OCI-LY7 (cell line): Measurements from ENCODE around the gene FBXL3. TPM values are rescaled to one million over a fixed set of nuclear protein-coding genes. Genes with fewer than 3 reads are reported as not detected.

Experiments
- BruUV-seq: library from RNA; stranded (reverse); fragments of 400-500 nt; replicated peaks from 2 replicates; lab custom pipeline; 2021; lab: Mats Ljungman, UMichigan
- CTCF ChIA-PET: fragments of 300-600 bp; sonication (Branson Sonifier 250); formaldehyde crosslinking; loops from one replicate; lab custom pipeline; 2022; ENCODE audit warnings: antibody characterized with exemption; ENCODE audit not compliant: unreplicated experiment; lab: Charles Lee
- POLR2A ChIA-PET: fragments of 300-600 bp; sonication (Branson Sonifier 250); formaldehyde crosslinking; loops from one replicate; lab custom pipeline; 2022; ENCODE audit warnings: antibody characterized with exemption; lab: Charles Lee
- DNase-seq: peaks from one replicate; pipeline ENCODE4 v3.0.0-alpha.2; 2015; ENCODE audit warnings: low spot score
- H2AFZ ChIP-seq: fragments of 200-600 bp; sonication (generic), shearing (Covaris generic); 2 replicates; pipeline ENCODE4 v1.6.1; 2014; ENCODE audit warnings: mild to moderate bottlenecking, antibody characterized with exemption, low read length, moderate library complexity
- H3K27ac ChIP-seq: fragments of 200-600 bp; sonication (generic); 2 replicates; pipeline ENCODE4 v1.5.1; 2014; ENCODE audit warnings: mixed run types, low read depth, mild to moderate bottlenecking, moderate library complexity, low read length, inconsistent platforms; ENCODE audit not compliant: poor library complexity, severe bottlenecking
- H3K36me3 ChIP-seq: fragments of 200-600 bp; sonication (generic); 2 replicates; pipeline ENCODE4 v1.6.1; 2014; ENCODE audit warnings: mild to moderate bottlenecking, antibody characterized with exemption, low read length, moderate library complexity, mixed read lengths; ENCODE audit not compliant: insufficient read depth
- H3K4me1 ChIP-seq: fragments of 200-600 bp; sonication (generic); 2 replicates; pipeline ENCODE4 v1.5.1; 2014; ENCODE audit warnings: mild to moderate bottlenecking, low read length; ENCODE audit not compliant: insufficient read depth, poor library complexity, severe bottlenecking
- H3K4me2 ChIP-seq: fragments of 200-600 bp; sonication (generic); 2 replicates; pipeline ENCODE4 v1.6.1; 2014; ENCODE audit warnings: mild to moderate bottlenecking, low read length
- H3K4me3 ChIP-seq: fragments of 200-600 bp; sonication (generic); 2 replicates; pipeline ENCODE4 v1.5.1; 2014; ENCODE audit warnings: mild to moderate bottlenecking, low read depth, low read length; ENCODE audit not compliant: poor library complexity, severe bottlenecking
- H3K79me2 ChIP-seq: fragments of 200-600 bp; sonication (generic); 2 replicates; pipeline ENCODE4 v1.6.1; 2016; ENCODE audit warnings: low read depth, mild to moderate bottlenecking, low read length, moderate library complexity, mixed read lengths; ENCODE audit not compliant: insufficient read depth
- H3K9me2 ChIP-seq: fragments of 200-600 bp; sonication (generic); 2 replicates; pipeline ENCODE4 v1.6.1; 2016; ENCODE audit warnings: mild to moderate bottlenecking, low read length, mixed read lengths; ENCODE audit not compliant: insufficient read depth
- H3K9me3 ChIP-seq: fragments of 200-600 bp; sonication (generic); 2 replicates; pipeline ENCODE4 v1.6.1; 2014; ENCODE audit warnings: mild to moderate bottlenecking, mixed run types, low read length, mixed read lengths
- H4K20me1 ChIP-seq: fragments of 200-600 bp; sonication (generic); 2 replicates; pipeline ENCODE4 v1.6.1; 2014; ENCODE audit warnings: mild to moderate bottlenecking, antibody characterized with exemption, low read length, moderate library complexity, mixed read lengths; ENCODE audit not compliant: insufficient read depth
- CTCF ChIP-seq: fragments of 200-600 bp; sonication (generic); conservative IDR thresholded peaks from 2 replicates; pipeline ENCODE4 v1.5.1; 2014; ENCODE audit warnings: mild to moderate bottlenecking, antibody characterized with exemption, low read length, moderate library complexity, mixed read lengths
- EZH2phosphoT487 ChIP-seq: fragments of 200-600 bp; sonication (generic); IDR thresholded peaks from 2 replicates; pipeline ENCODE4 v1.6.1; 2018; ENCODE audit warnings: low read depth, borderline replicate concordance, mild to moderate bottlenecking, mixed run types, antibody characterized with exemption, low read length, moderate library complexity, mixed read lengths
- intact Hi-C: fragments of 100-400 bp; cut with micrococcal nuclease; formaldehyde crosslinking; loops from one replicate; pipeline ENCODE4 v1.10.0; 2022; ENCODE audit not compliant: unreplicated experiment
- total RNA-seq, 2 experiments: library from RNA; depleted of rRNA in 1 of 2; stranded (reverse); fragments of >200 nt in 1 of 2; shearing (Covaris generic) in 1 of 2; gene quantifications; 2 replicates each; pipeline ENCODE4 v1.2.3, GENCODE V29; 2014 to 2022

Gene FBXL3
- total RNA-seq, 2 experiments from 2014 or later, result 21.6 to 25.1 TPM

DNA sequence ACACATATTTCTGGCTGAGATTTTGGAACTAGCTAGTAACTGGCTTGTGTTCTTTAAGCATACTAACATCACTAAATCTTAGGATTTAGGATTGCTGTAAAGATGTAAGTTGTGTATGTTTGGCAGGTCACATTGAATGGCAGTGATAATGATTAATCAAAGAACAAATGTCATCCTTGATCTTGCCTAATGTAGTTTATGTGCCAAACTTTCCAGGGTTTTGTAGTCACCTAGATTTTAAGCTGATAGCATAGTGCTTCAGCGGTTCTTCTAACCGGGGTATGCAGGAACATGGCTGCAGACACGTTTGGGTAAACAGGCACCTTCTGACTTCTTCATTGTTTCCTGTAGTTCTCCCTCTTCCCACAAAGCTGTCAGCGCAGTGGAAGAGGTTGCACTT is 25.4 kb downstream of the FBXL3 start:
- H3K4me3 ChIP-seq, result no peak overlapping the region
- intact Hi-C loops, result no loop called here
- CTCF ChIA-PET, result interaction anchor here (0.8 kb wide), 1 partner anchor 9 kb away, joined by 4 read pairs; no protein-coding TSS in a partner anchor

DNA sequence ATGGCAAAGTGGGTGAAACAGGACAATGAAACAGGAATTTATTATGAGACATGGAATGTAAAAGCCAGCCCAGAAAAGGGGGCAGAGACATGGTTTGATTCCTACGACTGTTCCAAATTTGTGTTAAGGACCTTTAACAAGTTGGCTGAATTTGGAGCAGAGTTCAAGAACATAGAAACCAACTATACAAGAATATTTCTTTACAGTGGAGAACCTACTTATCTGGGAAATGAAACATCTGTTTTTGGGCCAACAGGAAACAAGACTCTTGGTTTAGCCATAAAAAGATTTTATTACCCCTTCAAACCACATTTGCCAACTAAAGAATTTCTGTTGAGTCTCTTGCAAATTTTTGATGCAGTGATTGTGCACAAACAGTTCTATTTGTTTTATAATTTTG is 26.5 kb downstream of the FBXL3 start:
- no TSS peak for BruUV-seq
- no peaks in the 10 kb centered on the region for H3K9me2 ChIP-seq
- intact Hi-C loops, result no loop called here
- H3K36me3 ChIP-seq, result peaks cover 75% of the 10 kb centered on the region
- no peak overlapping the region for H3K4me2 ChIP-seq
- CTCF ChIA-PET, result no interaction called here
- no peak overlapping the region for H3K4me3 ChIP-seq
- peaks cover 4% of the 10 kb centered on the region; the same call in 1 of the 2 replicates for H4K20me1 ChIP-seq
- peaks cover 9% of the 10 kb centered on the region for H3K4me1 ChIP-seq
- no peaks in the 10 kb centered on the region for H3K9me3 ChIP-seq
- TF ChIP-seq CTCF (no peak), EZH2phosphoT487 (no peak)
- H3K79me2 ChIP-seq, result 0 out of 2 replicates have a peak, but pooled peaks cover 4% of the 10 kb centered on the region
- no peak overlapping the region for H2AFZ ChIP-seq
- DNase-seq, result no peak
- no peak overlapping the region for H3K27ac ChIP-seq
- POLR2A ChIA-PET, result interaction anchor here (3.1 kb wide), 1 partner anchor 8 kb away, joined by 24 read pairs; the partner anchor contains the start of gene CLN5

More for the DNA sequence above, 25.4 kb downstream of the FBXL3 start:
- Histone ChIP-seq H3K4me2 (no peak overlapping the region), H3K27ac (no peak overlapping the region), H2AFZ (no peak overlapping the region), H3K36me3 (peaks cover 73% of the 10 kb centered on the region), H4K20me1 (peaks cover 6% of the 10 kb centered on the region; the same call in 1 of the 2 replicates), H3K4me1 (peaks cover 9% of the 10 kb centered on the region), H3K79me2 (0 out of 2 replicates have a peak, but pooled peaks cover 4% of the 10 kb centered on the region), H3K9me3 (no peaks in the 10 kb centered on the region), H3K9me2 (no peaks in the 10 kb centered on the region)
- DNase-seq, result no peak
- POLR2A ChIA-PET, result interaction anchor here (0.7 to 3.1 kb wide), 4 partner anchors 9 to 27 kb away, joined by 3 to 24 read pairs (median 5); partner anchors contain the start of gene CLN5
- BruUV-seq, result no TSS peak
- TF ChIP-seq EZH2phosphoT487 (no peak), CTCF (no peak)

DNA sequence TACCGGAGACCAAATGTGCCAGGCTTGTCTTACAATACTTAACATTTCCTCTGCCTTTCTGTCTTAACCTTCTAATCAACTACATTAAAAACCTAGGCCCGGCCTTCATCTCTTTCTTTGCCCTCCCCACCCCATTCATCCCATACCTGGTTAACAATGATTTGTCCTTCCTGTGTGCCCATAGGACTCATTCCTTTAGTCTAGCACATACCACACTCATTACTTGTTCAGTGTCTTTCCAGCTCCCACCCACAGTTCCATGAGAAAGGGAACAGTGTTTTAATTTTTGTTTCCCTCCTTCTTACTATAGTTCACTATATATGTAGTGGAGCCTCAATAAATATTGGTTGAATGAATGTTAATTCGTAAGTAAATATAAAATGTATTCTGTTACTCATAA is 32.7 kb downstream of the FBXL3 start:
- TF ChIP-seq EZH2phosphoT487 (no peak), CTCF (no peak)
- no peaks in the 10 kb centered on the region for H3K79me2 ChIP-seq
- DNase-seq, result no peak
- no TSS peak for BruUV-seq
- H3K4me2 ChIP-seq, result 0 out of 2 replicates have a peak overlapping the region, but pooled peaks have one; percentile 78
- ChIA-PET POLR2A (interaction anchor here (0.6 to 3.8 kb wide), 3 partner anchors 8 to 351 kb away, joined by 3 to 24 read pairs (median 5); no protein-coding TSS in a partner anchor), CTCF (no interaction called here)
- H4K20me1 ChIP-seq, result no peaks in the 10 kb centered on the region
- intact Hi-C loops, result loop anchor here (5.0 kb wide), 1 partner anchor 513 kb away; no protein-coding TSS in a partner anchor
- no peak overlapping the region for H2AFZ ChIP-seq
- no peak overlapping the region for H3K27ac ChIP-seq
- H3K4me1 ChIP-seq, result peaks cover 10% of the 10 kb centered on the region
- no peak overlapping the region for H3K4me3 ChIP-seq
- peaks cover 30% of the 10 kb centered on the region for H3K36me3 ChIP-seq
- no peaks in the 10 kb centered on the region for H3K9me3 ChIP-seq
- H3K9me2 ChIP-seq, result no peaks in the 10 kb centered on the region
